VCaP (cell line): Measurements from ENCODE around the gene LORICRIN.

ENCODE experiments used
- H3K27ac ChIP-seq: fragments of 450-650 bp; 2 replicates; pipeline ENCODE4 v1.5.1; 2017
- TF ChIP-seq, protein P1 (sequence below): fragments of 450-650 bp; conservative IDR thresholded peaks from 2 replicates; pipeline ENCODE4 v1.5.1; 2017; ENCODE audit warnings: mild to moderate bottlenecking, moderate library complexity

The LORICRIN gene

DNA sequence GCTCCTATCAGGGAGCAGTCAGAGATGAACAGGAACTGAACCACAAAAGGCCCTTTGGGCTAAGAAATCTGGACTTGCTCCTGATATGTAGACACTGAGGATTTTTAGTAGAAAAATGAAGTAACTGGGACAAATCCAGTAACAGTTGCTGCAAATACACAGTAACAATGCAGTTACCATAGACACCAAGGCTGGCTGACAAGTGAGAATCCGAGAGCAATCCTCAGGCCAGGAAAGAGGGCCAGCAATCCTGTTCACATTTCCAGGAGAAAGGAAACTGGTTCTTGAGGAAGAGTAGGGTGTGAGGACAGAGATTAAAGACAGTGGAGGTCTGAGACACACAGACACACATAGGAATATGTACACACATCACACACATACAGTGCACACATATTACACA lies 9.3 kb upstream of the LORICRIN start:
- TF ChIP-seq, protein P1, sequence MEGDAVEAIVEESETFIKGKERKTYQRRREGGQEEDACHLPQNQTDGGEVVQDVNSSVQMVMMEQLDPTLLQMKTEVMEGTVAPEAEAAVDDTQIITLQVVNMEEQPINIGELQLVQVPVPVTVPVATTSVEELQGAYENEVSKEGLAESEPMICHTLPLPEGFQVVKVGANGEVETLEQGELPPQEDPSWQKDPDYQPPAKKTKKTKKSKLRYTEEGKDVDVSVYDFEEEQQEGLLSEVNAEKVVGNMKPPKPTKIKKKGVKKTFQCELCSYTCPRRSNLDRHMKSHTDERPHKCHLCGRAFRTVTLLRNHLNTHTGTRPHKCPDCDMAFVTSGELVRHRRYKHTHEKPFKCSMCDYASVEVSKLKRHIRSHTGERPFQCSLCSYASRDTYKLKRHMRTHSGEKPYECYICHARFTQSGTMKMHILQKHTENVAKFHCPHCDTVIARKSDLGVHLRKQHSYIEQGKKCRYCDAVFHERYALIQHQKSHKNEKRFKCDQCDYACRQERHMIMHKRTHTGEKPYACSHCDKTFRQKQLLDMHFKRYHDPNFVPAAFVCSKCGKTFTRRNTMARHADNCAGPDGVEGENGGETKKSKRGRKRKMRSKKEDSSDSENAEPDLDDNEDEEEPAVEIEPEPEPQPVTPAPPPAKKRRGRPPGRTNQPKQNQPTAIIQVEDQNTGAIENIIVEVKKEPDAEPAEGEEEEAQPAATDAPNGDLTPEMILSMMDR, result no peak
- H3K27ac ChIP-seq, result no peak overlapping the region

DNA sequence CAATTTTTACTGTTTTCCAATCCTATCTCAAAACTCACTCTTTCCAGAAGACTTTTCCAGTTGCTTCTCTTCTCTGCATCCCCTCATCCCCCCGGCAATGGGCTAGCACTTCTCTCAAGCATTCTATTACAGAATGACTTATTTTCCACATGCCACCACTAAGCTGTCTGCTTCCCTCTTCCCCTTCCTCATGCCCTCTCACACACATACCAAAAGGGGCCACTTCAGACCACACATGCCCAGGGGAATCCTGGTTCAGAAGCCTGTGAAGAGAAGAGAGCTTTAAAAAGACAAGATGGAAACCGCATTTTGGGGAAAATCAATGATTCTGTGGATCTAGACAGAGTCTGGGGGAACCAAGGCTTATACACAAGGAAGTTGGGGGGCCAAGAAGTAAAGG lies 8.4 kb upstream of the LORICRIN start:
- TF ChIP-seq, protein P1, result no peak
- H3K27ac ChIP-seq, result no peak overlapping the region

- TF ChIP-seq, protein P1, result no peak
- no peak overlapping the region for H3K27ac ChIP-seq
Observed at GRCh38 chr1:153251562-153251961, 7.9 kb upstream of the LORICRIN start.

DNA sequence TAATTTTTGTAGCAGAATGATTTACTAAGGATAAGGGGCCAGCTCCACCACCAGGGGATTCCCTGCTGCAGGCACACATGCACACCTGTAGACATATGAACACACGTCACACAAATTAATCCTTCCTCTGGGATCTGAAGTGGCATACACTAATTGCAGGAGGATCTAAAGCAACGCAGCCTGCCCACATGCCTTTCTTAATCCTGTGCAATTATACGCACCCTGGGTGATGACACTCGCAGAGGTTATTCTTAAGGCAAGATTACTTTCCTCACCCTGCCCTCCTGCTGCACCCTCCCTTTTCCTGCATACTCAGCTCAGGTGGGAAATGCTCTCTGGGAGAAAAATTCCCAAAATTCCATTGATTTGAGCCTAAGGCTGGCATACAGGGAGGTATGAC lies 7.5 kb upstream of the LORICRIN start:
- H3K27ac ChIP-seq, result no peak overlapping the region
- TF ChIP-seq, protein P1, result no peak

DNA sequence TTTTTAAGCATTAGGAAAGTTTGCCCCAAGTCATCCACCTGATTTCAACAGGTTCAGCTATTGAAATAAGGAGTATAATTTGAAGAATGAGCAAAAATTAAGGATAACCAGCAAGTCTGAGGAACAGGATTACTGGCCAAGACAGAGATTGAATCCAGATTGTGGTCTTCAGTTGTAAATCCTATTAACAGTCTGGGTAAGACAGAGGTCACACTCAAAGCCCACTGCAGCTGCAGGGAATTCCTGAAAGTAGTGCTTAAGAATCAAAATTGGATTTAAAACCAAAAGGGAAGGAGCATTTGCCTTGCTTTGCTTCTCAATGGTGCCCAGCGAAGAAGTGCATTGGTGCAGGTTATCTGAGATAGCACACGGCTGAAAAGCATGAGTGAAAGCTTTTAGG lies 6.4 kb upstream of the LORICRIN start:
- TF ChIP-seq, protein P1, result no peak
- no peak overlapping the region for H3K27ac ChIP-seq

DNA sequence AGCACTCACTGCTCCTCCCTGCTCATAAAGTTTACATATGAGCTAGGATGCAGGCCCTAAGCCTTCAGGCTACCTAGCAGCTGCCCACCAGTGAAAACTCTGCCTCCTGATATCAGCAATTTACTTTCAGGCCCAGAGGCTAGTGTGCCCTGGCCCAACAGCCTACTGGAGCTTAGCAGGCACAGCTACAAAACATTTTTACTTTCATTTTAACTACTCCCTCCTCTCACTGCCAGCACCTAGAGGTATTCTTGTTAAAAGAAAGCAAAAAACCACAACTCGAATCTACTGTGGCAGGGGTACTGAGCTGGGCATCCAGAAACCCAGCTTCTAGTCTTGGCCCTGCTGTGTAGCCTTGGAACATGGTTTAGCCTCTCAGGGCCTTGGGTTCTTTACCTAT lies 5.8 kb upstream of the LORICRIN start:
- H3K27ac ChIP-seq, result no peak overlapping the region
- TF ChIP-seq, protein P1, result no peak

DNA sequence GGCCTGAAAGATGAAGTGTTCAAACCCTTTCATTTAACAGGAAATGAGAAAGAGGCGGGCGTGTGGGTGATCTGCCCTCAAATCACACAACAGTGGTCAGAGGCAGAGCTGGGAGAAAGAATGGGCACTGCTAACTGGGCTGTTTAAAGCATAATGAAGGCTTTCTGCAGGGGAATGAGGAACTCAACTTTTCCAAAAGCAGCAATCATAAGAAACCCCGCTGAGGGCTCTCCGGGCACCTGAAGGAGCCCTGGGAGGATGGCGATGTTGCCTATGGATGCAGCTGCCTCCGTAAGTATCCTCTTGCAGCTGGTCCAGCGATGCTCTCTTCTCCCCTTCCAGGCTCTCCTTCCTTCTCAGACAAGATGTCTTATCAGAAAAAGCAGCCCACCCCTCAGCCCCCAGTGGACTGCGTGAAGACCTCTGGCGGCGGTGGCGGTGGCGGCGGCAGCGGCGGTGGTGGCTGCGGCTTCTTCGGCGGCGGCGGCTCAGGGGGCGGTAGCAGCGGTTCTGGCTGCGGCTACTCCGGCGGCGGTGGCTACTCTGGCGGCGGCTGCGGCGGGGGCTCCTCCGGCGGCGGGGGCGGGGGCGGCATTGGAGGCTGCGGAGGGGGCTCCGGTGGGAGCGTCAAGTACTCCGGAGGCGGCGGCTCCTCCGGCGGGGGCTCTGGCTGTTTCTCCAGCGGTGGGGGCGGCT lies 1.2 kb downstream of the LORICRIN start:
- TF ChIP-seq, protein P1, result no peak
- H3K27ac ChIP-seq, result no peak overlapping the region
